ENCODE data around the gene FGG.

The FGG gene

DNA sequence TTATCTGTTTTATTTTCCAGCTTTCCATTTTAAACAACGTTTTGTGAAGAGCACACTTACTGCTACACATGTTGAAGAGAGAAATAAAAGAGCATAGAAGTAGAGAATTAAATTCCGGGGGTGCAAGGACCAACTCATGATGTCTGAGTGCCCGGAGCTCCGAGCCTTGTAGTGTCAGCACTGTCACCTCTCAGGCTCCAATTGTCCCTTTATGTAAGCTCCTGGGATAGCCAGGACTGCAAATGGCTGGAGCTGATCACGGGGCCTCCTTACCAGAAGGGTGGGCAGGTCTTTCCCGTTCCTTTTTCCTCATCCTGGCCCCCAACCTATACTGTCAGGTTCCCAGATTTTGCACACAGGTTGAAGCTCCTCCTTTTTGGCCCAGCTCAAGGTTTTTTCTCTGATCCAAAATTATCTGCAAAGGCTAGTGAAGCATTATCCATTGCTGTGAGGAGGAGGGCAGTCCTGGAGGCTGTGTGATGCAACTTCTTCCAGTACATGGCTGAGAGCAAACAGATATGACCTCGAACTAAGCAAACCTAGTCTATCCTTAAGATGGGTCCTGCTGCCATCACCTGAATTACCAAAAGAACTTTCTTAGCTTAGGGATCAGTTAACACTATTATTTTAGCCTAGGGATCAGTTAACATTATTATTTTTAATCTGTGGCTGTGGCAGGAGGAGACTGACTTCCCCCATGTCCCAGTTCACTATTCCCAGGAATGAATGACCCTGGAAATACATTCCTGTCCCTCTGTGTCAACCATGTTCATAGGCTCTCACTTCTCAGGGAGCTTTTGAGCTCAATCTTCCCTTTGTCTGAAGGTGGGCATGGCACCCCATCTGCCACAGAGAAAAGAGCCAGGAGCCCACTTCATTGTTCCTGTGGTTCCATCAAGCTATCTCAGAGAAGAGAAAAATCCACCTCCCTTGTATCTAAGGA, at the start of gene FGG:
Gene FGG, minus strand, starts transcription at position 185 of the 943 bp plus-strand sequence. Its CDS starts 47 bp downstream, at position 138.
- no peak for DNase-seq (ENCODE audit: low read depth, low spot score)

DNA sequence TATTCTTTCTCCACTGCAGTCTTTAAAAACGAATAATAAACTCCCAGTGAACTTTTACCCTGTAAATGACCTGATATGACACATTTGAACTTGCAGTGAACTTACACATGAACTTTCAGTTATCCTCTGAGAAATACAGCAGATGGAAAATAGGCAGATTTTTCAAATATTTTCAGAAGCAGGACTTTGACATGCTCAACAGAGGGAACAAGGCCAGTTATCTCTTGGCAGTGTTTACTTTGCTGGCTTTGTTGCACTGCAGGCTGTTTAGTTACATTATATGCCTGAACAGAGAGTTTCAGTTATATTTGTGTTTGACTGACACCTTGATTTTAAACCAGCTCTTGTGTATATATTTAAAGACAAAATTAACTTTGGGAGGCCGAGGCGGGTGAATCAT, 47.6 kb upstream of the FGG start:
- no peak for DNase-seq (ENCODE audit: low read depth, low spot score)

- no peak for DNase-seq (ENCODE audit: low read depth, low spot score)
Observed at GRCh38 chr4:154658680-154659405, 46.4 kb upstream of the FGG start.

GRCh38 chr4:154643493-154643892, 31.0 kb upstream of the FGG start:
- DNase-seq (ENCODE audit: low read depth, low spot score): no peak

- no peak for DNase-seq (ENCODE audit: low read depth, low spot score)
Observed at GRCh38 chr4:154642373-154643009, 30.0 kb upstream of the FGG start.

DNA sequence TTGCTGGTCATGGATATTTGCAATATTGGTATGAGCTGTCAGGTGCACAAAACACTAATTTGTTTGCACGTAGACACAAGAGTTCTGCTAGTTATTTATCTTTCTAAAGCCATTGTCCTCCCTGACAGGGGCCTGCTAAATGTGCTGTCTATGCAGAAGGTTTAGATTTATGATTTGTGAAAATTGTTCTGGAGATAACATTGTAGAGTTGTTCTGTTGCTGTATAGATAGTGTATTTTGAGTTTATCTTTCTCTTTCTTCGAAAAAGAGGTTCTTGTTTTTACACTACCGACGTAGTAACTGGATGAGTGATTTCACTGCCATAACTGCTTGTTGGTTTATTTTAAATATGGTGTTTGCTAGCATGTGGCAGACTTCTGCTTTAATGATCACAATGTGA, 28.5 kb upstream of the FGG start:
- no peak for DNase-seq (ENCODE audit: low read depth, low spot score)

DNA sequence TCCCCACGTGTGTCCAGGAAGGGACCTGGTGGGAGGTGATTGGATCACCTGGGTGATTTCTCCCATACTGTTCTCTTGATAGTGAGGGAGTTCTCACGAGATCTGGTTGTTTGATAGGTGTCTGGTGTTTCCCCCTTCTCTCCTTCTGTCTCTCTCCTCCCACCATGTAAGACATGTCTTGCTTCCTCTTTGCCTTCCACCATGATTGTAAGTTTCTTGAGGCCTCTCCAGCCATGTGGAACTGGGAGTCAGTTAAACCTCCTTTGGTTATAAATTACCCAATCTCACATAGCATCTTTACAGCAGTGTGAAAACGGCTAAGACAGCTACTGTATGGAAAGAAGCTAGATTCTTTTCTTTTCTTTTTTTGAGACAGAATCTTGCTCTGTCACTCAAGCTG, 21.6 kb upstream of the FGG start:
- no peak for DNase-seq (ENCODE audit: low read depth, low spot score)

DNA sequence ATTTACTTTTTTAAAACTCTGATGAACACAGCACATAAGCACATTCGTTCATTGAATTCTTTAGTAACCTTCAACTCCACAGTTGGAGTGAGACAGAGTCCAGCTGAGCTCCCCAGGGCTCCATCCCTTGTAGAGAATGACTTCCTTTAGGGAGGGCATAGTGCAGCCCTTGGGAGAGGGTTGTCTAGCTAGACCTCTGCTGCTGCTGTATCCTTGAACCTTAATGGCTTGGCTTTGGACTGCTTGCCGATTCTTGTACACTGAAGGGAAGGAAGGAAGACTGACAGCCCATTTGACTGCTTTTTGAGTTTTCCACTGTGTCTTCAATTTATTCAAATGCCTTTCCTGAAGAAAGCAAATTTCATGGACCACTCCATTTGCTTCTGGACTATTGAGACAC, 19.4 kb upstream of the FGG start:
- no peak for DNase-seq (ENCODE audit: low read depth, low spot score)

DNA sequence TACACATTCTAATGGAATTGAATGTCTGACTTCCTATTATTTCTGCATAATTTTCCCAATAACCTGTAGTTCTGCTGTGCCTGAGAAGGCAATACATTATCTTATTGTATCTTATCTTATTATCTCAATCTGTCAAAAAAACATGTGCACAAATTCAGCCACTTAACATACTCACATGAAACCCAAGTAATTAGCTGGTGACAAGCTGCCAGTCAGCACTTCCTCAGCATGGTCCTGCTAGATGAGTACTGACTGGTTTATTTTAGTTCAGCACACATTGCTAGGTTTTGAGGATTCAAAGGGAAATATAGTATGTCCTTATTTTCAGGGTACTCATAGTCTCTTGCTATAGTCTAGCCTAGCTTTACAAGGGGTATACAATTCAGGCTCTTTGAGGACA, 17.9 kb upstream of the FGG start:
- DNase-seq (ENCODE audit: low read depth, low spot score): no peak

DNA sequence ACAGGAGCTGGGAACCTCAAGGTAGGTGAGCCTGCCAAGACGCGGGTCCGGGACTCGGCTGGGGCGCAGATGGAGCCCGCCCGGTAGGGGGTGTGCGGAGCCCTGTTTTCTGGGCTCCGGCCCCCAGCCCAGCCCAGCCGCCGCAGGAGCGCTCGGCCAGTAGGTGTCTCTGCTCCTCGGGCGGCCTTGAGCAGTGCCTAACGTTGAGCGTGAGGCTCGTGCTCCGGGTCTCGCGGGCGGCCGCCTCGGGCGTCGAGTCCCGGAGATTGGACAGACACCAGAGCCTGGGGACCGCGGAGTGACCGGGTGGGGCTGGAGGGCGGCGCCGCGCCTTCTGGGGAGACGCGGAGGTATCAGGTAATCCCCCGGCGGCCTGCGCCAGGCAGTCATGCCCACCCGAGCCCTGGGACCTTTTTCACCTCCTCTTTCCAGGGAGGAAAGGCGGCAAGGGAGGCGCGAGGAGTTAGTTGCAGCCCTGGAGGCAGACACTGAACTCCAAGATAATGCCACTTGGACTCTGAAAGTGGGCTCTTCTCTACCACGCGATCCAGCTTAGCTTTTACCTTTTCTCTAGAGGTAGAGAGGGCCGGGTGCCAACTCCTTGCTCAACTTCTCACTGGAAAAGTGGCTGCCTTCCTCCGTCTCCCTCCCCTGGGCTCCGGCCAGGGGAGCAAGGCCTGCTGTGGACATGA, 14.5 kb upstream of the FGG start:
- no peak for DNase-seq (ENCODE audit: low read depth, low spot score)

GRCh38 chr4:154625971-154626370, 13.5 kb upstream of the FGG start:
- DNase-seq (ENCODE audit: low read depth, low spot score): no peak

DNA sequence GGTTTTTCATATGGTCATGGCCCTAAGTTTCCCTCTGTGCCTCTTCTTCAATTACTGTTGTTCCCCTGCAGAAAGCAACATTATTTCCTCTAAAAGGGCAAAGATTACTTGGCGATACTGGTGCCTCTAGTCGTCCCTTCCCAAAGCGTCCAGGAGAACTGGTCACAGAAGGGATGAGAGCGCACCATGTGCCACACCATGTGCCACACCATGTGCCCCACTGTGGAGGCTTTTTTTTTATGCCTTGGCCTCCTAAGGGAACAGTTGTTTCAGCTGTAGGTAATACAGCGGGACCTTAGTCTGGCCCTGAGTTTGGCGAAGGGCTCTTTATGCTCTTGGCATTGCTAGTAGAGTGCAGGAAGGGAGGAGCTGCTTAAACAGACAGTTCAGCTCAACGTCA, 11.5 kb upstream of the FGG start:
- DNase-seq (ENCODE audit: low read depth, low spot score): no peak

GRCh38 chr4:154623436-154623835, 11.0 kb upstream of the FGG start:
- DNase-seq (ENCODE audit: low read depth, low spot score): no peak

- DNase-seq (ENCODE audit: low read depth, low spot score): no peak
Observed at GRCh38 chr4:154622598-154622997, 10.1 kb upstream of the FGG start.

DNA sequence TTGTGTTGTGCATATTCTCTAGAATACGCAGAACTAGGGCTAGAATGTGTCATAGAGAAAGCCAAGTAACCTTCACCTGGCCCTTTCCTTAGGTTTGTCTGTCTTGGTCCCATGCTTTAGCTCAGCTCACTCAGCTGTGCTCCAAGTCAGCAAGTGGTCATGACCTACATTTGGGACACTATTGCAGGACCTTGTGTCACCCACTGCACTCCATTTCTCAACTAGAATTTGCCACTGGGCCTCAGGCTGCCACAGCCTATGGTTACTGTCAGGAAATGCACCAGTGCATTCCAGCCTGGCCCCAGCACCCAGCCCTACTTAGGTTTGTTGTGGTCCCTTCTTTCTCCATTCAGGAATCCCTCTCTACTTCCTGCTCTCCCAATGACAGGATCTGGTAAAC, 7.7 kb upstream of the FGG start:
- no peak for DNase-seq (ENCODE audit: low read depth, low spot score)

DNA sequence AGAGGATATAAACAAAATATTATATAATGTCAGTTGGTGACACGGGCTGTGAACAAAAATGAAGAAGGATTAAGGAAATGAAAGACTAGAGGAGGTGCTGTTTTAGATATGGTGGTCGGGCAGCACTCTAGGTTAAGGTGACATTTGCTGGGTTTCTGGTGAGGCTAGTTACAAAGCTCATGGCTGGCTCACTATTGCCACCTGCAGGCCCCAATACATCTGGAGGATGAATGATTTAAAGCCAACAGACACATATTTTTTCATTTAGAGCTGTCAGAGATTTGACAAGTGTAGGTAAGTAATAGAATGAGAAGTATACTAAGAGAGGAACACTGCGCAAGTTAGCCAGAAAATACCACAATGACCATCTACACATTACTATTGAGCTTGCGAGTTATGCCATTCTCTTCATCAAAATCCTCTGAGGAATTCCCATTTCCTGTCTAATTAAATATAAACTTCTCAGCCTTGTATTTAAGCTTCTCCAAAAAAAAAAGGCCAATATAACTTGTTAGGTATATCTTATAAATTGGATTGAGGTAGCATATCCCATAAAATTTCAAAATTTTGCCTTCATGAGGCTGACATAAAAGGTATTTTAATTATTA, 6.4 kb upstream of the FGG start:
- DNase-seq (ENCODE audit: low read depth, low spot score): no peak

GRCh38 chr4:154617820-154618317, 5.4 kb upstream of the FGG start:
- DNase-seq (ENCODE audit: low read depth, low spot score): no peak

DNA sequence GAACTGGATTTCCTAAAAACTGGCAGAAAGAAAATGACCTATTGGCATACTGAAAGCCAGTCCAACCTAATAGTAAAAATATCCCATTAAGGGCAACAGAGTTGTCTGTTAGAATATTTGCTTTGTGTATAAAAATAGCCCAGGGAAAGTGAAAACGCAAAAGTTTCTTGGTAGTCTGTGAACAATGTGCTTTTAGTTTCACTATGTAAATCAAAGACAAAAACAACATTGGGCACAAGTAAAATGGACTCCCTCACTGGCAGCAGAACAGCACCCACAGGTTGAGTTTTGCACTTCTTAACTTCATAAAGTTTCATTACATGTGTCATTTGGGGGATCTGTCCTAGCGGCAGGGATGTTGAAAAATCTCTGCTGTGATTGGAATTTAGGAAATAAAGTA, 4.3 kb upstream of the FGG start:
- no peak for DNase-seq (ENCODE audit: low read depth, low spot score)

GRCh38 chr4:154616287-154616686, 3.8 kb upstream of the FGG start:
- no peak for DNase-seq (ENCODE audit: low read depth, low spot score)

DNA sequence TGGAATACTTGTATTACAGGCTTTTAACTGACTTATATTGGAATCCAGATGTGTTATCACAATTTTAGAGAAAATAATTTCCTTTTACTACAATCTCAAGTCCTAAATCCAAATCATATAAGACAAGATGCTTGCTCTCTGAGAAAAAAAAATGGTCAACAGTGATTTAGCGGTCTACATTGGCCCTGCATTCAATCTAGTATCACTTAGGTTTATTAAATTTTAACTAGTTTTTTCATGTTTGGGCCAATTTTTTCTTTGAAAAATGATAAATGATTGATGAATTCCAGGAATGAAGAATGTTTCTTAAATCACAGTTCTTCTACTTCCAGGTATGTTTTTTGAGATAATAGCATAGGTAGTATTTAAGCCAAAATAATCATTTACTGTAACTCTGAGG, 2.8 kb upstream of the FGG start:
- no peak for DNase-seq (ENCODE audit: low read depth, low spot score)

DNA sequence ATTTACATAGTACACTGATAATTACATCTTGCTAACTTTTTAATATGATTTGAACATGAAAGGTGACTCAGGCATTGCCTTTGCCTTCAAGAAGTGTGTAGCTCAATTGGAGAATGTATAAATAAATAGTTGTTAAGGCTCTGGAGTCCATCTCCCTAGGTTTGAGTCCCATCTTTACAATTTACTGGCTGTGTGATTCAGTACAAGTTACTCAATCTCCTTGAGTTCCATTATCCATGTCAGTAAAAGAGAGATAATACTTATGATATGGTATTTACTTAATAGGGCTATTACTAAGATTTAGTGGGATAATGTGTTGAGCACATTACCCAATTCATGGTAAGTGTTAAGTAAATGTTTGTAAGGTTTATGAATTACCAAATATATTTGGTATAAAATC, 1.9 kb upstream of the FGG start:
- DNase-seq (ENCODE audit: low read depth, low spot score): no peak
